ENCODE measurements around the gene LRRC15. TPM values are rescaled to one million over a fixed set of nuclear protein-coding genes. Genes with fewer than 3 reads are reported as not detected.

LRRC15 gene
- polyA plus RNA-seq, 3 donors: not detected

GRCh38 chr3:194332858-194333211 is 36.7 kb downstream of the LRRC15 start:
- H3K27ac Mint-ChIP-seq: no peak overlapping the region
- H3K27ac ChIP-seq (ENCODE audit: low read depth in 1 of 2, low read length in 2 of 2): no peak overlapping the region

DNA sequence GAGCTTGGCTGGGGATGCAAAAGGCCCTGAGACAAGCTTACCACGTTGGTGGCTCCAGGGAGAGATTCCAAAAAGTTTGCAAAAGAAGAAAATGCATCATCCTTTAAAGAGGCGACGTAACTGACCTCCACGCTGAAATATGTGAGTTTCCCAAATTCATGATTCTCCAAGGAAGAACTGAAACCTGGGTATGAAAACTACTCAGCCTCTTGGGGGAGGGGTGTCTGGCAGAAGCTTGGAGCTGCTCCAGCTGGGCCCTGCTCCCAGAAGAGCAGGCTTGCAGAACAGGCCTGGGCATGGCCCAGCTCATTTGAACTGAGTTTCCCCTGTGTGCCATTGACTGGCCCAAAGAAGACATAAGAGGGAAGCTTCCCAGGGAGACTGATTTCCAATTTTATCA is 39.0 kb downstream of the LRRC15 start:
- H3K4me3 ChIP-seq (replicated peaks in 1 of 3; ENCODE audit: low read depth in 2 of 3, low read length in 3 of 3): no peak overlapping the region
- no peak overlapping the region for H3K4me2 ChIP-seq (replicated peaks; ENCODE audit: extremely low read depth, low read length, poor library complexity, severe bottlenecking)
- Mint-ChIP-seq H3K9me3 (peaks cover 0 to 4% (median 0%) of the 10 kb centered on the region in 7 donors), H3K27ac (no peak overlapping the region), H3K36me3 (no peaks in the 10 kb centered on the region), H3K4me1 (peaks cover 11% of the 10 kb centered on the region), H3K4me3 (no peak overlapping the region), H3K27me3 (ENCODE audit: low read depth in 3 of 3) (peaks cover 23 to 39% (median 31%) of the 10 kb centered on the region in 3 donors)
- TF ChIP-seq, protein P1, sequence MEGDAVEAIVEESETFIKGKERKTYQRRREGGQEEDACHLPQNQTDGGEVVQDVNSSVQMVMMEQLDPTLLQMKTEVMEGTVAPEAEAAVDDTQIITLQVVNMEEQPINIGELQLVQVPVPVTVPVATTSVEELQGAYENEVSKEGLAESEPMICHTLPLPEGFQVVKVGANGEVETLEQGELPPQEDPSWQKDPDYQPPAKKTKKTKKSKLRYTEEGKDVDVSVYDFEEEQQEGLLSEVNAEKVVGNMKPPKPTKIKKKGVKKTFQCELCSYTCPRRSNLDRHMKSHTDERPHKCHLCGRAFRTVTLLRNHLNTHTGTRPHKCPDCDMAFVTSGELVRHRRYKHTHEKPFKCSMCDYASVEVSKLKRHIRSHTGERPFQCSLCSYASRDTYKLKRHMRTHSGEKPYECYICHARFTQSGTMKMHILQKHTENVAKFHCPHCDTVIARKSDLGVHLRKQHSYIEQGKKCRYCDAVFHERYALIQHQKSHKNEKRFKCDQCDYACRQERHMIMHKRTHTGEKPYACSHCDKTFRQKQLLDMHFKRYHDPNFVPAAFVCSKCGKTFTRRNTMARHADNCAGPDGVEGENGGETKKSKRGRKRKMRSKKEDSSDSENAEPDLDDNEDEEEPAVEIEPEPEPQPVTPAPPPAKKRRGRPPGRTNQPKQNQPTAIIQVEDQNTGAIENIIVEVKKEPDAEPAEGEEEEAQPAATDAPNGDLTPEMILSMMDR (IDR thresholded peaks at IDR 0.05): no peak
- H3K9ac ChIP-seq (ENCODE audit: insufficient read depth, low read length, poor library complexity, severe bottlenecking): no peak overlapping the region
- H3K9me3 ChIP-seq (replicated peaks in 1 of 2; ENCODE audit: control insufficient read depth in 1 of 2, insufficient read depth in 1 of 2, low read length in 2 of 2): peaks cover 0 to 3% of the 10 kb centered on the region in 2 donors
- no peaks in the 10 kb centered on the region for H3K79me2 ChIP-seq (ENCODE audit: insufficient read depth, low read length)
- 48% methylated on average over 4 of the region's 4 CpGs for WGBS (ENCODE audit: insufficient coverage)
- intact Hi-C loops (cut with micrococcal nuclease): loop anchor here (5.0 kb wide), 2 partner anchors 67 to 72 kb away; partner anchors contain the start of gene GP5 (in 1 of the 2)
- H3K36me3 ChIP-seq (replicated peaks in 1 of 2; ENCODE audit: control insufficient read depth in 1 of 2, insufficient read depth in 2 of 2, low read length in 2 of 2): no peaks in the 10 kb centered on the region
- H3K4me1 ChIP-seq (ENCODE audit: control insufficient read depth in 1 of 2, insufficient read depth in 2 of 2, low read length in 2 of 2): peaks cover 6 to 9% of the 10 kb centered on the region in 2 donors
- H3K27me3 ChIP-seq (ENCODE audit: control insufficient read depth in 2 of 2, insufficient read depth in 2 of 2, low read length in 2 of 2): peaks cover 3 to 14% of the 10 kb centered on the region in 2 donors
- DNase-seq: peak in 1 of 3 donors; percentile 56
- H3K27ac ChIP-seq (ENCODE audit: low read depth in 1 of 2, low read length in 2 of 2): no peak overlapping the region
- H2AFZ ChIP-seq (ENCODE audit: insufficient read depth, low read depth, low read length, poor library complexity, severe bottlenecking): no peak overlapping the region
- no peaks in the 10 kb centered on the region for H4K20me1 ChIP-seq (ENCODE audit: insufficient read depth, low read length)

More at GRCh38 chr3:194332858-194333211, 36.7 kb downstream of the LRRC15 start:
- Histone ChIP-seq H3K4me3 (replicated peaks in 1 of 3; ENCODE audit: low read depth in 2 of 3, low read length in 3 of 3) (no peak overlapping the region), H3K36me3 (replicated peaks in 1 of 2; ENCODE audit: control insufficient read depth in 1 of 2, insufficient read depth in 2 of 2, low read length in 2 of 2) (no peaks in the 10 kb centered on the region), H3K4me1 (ENCODE audit: control insufficient read depth in 1 of 2, insufficient read depth in 2 of 2, low read length in 2 of 2) (peaks cover 6 to 9% of the 10 kb centered on the region in 2 donors), H3K27me3 (ENCODE audit: control insufficient read depth in 2 of 2, insufficient read depth in 2 of 2, low read length in 2 of 2) (peaks cover 3 to 14% of the 10 kb centered on the region in 2 donors), H3K79me2 (ENCODE audit: insufficient read depth, low read length) (no peaks in the 10 kb centered on the region), H4K20me1 (ENCODE audit: insufficient read depth, low read length) (no peaks in the 10 kb centered on the region), H3K9ac (ENCODE audit: insufficient read depth, low read length, poor library complexity, severe bottlenecking) (no peak overlapping the region), H3K4me2 (replicated peaks; ENCODE audit: extremely low read depth, low read length, poor library complexity, severe bottlenecking) (no peak overlapping the region), H3K9me3 (replicated peaks in 1 of 2; ENCODE audit: control insufficient read depth in 1 of 2, insufficient read depth in 1 of 2, low read length in 2 of 2) (no peaks in the 10 kb centered on the region), H2AFZ (ENCODE audit: insufficient read depth, low read depth, low read length, poor library complexity, severe bottlenecking) (no peak overlapping the region)
- TF ChIP-seq, protein P1 (IDR thresholded peaks at IDR 0.05): no peak
- WGBS (ENCODE audit: insufficient coverage): 100% methylated on average over 3 of the region's 7 CpGs
- Mint-ChIP-seq H3K27me3 (ENCODE audit: low read depth in 3 of 3) (peaks cover 27 to 44% (median 34%) of the 10 kb centered on the region in 3 donors), H3K4me1 (peaks cover 11% of the 10 kb centered on the region), H3K4me3 (peak overlapping the region in 1 of 2 donors; percentile 84), H3K36me3 (no peaks in the 10 kb centered on the region), H3K9me3 (peaks cover 0 to 4% (median 0%) of the 10 kb centered on the region in 7 donors)
- no peak for DNase-seq
- intact Hi-C loops (cut with micrococcal nuclease): loop anchor here (5.0 kb wide), 2 partner anchors 64 to 69 kb away; partner anchors contain the start of gene GP5 (in 1 of the 2)

Measured in CD14-positive monocyte (primary cell).